KOPT-K1 (cell line): ENCODE measurements around the gene FCN3.

ENCODE experiments used
- H3K27ac ChIP-seq: fragments of 200-600 bp; sonication (generic); 2 replicates; pipeline ENCODE4 v1.5.1; 2016; ENCODE audit warnings: antibody characterized with exemption, mild to moderate bottlenecking, low read depth, low read length; ENCODE audit not compliant: poor library complexity, severe bottlenecking
- H3K36me3 ChIP-seq: fragments of 200-600 bp; sonication (generic); 2 replicates; pipeline ENCODE4 v1.5.1; 2017; ENCODE audit warnings: antibody characterized with exemption, mild to moderate bottlenecking, low read length, moderate library complexity; ENCODE audit not compliant: insufficient read depth
- H3K9me3 ChIP-seq: fragments of 200-600 bp; sonication (generic); 2 replicates; pipeline ENCODE4 v1.5.1; 2017; ENCODE audit warnings: antibody characterized with exemption, low read length, mild to moderate bottlenecking; ENCODE audit not compliant: insufficient read depth, poor library complexity, severe bottlenecking

Gene FCN3

DNA sequence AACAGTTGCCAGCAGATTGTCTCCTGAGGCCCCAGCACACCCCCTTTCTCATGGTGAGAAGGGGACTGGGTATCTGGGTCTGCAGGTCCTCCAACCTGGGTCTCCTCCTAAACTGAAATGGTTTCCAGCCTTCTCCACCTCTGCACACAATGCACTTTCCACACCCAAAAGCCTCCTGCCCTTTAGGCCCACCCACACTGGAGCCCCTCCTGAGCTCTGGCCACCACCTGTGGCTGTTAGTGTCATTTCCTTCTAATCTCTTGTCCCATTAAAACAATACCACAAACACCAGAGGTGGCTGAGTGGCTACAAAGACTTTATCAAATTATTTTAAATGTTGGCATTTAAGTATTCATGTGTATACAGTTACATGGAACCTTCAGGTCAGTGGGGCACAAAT is 29.3 kb upstream of the FCN3 start:
- H3K9me3 ChIP-seq = no peaks in the 10 kb centered on the region
- H3K36me3 ChIP-seq = peaks cover 55% of the 10 kb centered on the region
- no peak overlapping the region for H3K27ac ChIP-seq

DNA sequence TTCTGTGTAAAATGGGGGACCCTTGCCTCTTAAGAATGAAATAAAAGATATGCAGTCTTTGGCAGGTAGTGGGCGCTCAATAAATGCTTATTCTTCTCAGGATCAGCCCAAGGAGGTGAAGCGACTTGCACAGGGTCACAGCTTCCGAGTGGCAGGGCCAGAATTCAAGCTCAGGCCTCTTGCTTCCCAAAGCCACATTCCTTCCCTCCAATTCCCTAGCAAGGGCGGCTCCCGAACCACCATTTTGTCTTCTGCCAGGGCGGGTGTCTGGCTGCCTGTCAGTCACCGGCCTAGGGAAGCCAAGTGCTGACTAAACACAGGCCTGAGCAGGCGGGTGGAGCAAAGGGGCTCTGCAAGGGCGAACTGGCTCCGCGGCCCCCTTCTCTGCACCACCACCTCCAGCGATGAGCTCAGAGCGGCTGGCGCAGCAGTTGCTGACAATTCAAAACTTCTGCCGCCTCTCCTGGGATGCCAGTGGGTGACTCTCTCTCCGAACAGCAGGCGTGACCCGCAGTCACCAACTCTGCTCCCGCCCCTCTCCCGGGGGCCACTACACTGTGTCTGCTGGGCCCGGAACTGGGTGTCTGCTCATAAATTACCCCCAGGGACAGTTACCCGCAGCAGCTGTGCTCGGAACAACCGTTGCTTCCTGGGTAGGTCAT is 28.6 kb upstream of the FCN3 start:
- peaks cover 47% of the 10 kb centered on the region for H3K36me3 ChIP-seq
- H3K9me3 ChIP-seq = no peaks in the 10 kb centered on the region
- no peak overlapping the region for H3K27ac ChIP-seq

DNA sequence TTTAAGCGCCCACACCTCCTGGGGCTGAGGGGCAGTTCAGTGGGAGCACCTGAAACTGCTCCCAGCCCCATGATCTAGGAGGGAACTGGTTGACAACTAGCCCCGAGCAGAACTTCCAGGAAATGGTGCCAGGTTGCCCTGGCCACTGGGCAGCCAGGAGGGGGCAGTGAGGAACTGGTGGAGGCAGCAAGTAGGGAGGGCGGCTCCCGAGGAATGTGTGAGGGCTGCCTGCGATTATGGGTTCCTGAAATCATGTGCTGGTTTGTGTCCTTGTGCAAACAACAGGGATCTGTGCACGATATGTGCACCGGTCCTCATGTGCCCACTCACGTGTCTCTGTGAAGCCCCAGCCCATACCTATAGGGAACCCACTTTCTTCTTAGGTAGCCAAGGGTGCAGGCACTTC is 27.7 kb upstream of the FCN3 start:
- H3K9me3 ChIP-seq = no peaks in the 10 kb centered on the region
- H3K36me3 ChIP-seq = peaks cover 39% of the 10 kb centered on the region
- H3K27ac ChIP-seq = no peak overlapping the region

DNA sequence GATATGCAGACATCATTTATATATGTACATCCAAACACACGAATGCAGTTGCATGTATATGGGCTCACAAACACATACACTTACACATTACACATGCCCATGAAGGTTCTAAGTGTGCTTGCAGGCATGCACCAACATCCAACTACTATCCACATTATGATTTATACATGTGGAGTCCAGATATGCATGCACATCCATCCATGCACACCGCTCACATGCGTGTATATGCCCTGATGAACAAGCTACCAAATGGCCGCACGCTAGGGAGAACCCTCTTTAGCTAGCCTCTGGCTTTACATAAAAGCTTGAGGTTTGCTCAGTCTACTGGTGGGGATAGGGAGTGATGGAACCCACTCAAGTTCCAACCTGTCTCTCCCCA is 26.3 kb upstream of the FCN3 start:
- no peak overlapping the region for H3K27ac ChIP-seq
- peaks cover 25% of the 10 kb centered on the region for H3K36me3 ChIP-seq

DNA sequence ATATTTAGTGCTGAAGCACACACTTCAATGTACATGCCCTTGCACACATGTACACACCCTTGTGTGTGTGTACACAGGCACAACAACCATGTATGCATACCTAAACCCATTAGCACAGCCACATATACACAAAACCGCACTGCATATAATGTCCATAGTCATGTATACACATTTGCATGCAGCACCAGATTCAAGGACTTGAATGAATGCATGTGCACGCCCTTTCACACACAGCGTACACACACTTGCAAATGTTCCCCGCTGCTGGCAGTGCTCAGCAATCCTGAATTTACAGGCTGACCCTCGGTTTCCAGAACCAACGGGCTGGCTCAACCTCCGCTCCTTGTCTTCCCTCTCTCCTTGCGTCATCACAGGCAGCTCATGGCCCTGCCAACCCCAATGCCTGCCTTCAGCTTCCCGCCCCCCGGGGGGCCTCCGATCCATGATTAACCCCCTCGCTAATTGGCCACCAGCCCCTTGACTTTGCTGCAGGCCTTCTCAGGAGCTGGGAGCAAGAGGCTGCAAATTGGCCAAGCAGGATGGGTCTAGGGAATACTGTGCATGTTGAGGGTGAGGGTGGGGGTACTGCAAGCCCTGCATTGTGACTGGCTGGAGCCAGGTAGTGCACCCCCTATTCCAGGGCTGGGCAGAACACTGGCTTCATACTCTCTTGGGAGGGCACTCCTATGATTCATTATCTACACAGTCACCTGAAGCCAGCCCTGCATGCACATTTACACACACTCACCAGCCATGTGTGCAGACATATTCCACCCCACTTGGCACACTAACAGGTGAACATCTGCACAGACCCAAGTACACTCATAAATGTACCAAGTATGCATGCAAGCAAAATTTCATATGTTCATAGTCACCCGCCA is 25.7 kb upstream of the FCN3 start:
- peaks cover 22% of the 10 kb centered on the region for H3K36me3 ChIP-seq
- H3K9me3 ChIP-seq = no peaks in the 10 kb centered on the region
- no peak overlapping the region for H3K27ac ChIP-seq

More for the DNA sequence above, 26.3 kb upstream of the FCN3 start:
- no peaks in the 10 kb centered on the region for H3K9me3 ChIP-seq

DNA sequence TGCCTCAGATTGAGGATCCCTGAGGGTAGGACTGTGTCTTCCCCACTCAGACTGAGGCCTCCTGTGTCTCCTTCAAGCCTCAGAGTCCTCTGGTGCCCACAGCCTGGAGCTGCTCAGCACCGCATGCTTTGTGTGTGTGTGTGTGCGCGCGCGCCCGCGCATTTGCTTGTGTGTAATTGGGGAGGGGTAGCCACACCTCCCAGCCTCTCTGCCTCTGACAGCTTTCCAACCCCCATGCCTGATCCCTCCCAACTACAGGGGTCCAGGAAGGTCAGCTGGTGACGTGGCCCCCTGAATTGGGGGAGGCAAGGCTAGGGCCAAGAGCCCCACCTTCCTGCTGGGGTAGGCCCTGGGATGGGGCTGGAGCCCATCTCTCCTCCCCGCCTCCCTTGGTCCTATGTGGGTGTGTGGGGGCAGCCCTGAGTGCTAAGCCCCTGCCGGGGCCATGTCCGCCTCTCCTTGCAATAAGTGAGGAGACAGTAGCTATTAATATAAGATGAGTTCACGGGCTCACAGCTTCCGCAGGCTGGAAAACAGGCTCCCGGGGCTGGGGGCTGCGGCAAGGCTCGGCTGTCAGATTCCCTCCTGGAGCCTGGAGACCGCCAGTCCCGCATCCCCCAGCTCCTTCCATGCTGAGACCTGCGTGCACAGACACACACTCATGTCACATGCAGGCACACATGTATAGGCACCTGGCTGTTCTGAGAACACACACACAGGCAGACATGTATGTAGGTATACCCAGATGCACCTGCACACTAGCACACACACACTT is 24.8 kb upstream of the FCN3 start:
- H3K9me3 ChIP-seq = no peaks in the 10 kb centered on the region
- no peak overlapping the region for H3K27ac ChIP-seq
- peaks cover 13% of the 10 kb centered on the region for H3K36me3 ChIP-seq

DNA sequence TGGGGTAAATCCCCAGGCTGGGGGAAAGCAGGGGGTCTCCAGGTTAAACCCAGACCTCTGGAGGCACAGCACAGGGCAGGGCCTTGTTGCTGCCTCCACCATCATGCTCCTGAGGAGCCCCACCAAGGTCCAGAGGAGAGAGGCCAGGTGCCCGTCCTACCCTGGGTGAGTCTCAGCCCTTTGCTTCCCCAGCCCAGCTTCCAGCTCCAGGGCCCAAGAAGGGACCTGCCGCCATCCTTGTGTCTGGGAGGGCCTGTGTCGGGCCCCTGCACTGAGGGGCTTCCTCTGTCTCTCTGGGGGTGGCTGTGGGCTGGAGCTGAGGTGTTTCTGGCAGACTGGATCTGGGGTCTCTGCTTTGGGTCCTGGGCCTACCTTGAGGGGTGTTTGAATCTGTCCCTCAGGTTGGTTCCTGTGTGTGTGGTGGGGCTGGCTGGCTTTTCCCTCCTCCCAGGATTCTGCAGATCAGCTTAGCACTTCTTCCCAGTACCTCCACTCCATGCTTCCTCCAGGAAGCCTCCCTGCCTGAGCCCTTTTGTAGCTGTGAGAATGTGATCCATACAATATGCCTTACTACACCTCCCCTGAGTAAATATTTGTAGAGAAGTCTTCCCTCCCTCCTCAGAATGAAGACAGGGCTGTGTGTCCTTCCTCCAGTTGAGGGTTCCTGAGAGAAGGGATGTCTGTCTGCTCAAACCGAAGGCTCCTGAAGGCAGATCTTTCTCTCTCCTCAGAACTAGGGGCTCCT is 24.0 kb upstream of the FCN3 start:
- peaks cover 5% of the 10 kb centered on the region; the same call in 1 of the 2 replicates for H3K36me3 ChIP-seq
- H3K27ac ChIP-seq = no peak overlapping the region
- no peaks in the 10 kb centered on the region for H3K9me3 ChIP-seq

DNA sequence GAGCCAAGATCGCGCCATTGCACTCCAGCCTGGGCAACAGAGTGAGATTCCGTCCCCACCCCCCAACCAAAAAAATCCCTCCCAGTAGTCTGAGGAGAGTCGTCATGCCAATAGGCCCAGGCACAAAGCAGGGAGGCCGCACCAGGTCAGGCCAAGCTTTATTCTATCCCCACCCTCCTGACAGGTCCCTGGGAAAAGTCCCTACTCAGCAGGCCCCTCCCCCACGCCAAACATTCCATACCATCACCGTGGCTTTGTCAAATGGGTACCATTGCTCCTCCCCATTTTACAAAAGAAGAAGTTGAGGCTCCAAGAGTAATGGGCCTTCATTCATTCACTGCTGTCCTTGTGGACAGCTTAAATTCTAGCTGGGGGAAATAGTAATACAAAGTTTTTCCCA is 23.1 kb upstream of the FCN3 start:
- no peak overlapping the region for H3K27ac ChIP-seq
- H3K36me3 ChIP-seq = peaks cover 4% of the 10 kb centered on the region; the same call in 1 of the 2 replicates
- H3K9me3 ChIP-seq = no peaks in the 10 kb centered on the region

DNA sequence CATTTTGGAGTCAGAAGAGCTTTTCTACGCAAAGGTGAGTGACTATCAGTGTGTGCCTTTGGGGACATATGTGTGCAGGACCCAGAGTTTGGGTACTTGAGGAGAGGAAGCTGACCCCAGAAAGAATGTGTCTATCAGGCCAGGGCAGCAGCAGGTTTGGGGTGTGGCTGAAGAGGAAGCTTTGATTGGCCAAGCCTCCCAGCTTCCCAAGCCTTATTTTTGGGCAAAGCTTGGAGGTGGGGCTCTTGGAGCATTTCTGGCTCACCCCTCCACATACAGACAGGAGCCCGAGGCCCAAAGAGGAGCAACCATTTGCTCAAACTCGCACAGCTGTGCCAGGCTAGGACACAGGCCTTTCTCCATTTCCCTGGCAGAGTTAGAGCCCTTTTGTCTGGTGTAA is 22.5 kb upstream of the FCN3 start:
- Histone ChIP-seq H3K27ac (no peak overlapping the region), H3K36me3 (no peaks in the 10 kb centered on the region), H3K9me3 (no peaks in the 10 kb centered on the region)

DNA sequence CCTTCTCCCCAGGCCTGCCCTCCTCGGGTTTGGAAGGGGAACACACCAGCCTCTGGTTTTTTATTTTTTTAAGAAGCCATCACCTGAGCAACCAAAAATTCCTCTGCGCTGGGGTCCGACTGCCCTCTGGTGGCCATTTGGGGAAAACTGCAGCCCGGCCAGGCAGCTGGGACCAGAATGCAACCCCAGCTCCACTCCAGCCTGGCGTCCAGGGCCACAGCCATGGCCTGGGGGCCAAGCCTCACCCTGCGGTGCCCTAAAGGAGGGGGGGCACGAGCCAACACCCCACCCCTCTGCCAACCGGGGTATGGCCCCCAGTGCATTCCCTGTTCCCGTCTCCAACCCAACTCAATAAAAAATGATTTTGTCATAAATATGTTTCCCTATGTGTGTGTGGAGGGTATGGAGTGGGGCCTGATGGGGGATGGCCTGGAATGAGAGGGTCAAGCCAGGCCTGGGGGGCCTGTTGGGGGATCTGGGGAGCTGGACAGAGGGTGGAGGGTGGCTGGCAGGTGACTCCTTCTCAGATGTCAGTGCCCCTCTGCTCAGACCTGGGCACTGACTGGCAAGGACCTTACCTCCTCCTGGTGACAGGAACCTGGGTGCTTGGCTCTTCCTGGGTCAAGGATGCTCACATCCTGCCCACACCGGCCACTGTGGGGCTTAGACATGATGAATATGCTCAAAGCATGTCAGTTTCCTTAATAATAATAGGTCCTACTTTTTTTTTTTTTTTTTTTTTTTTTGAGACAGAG is 21.0 kb upstream of the FCN3 start:
- Histone ChIP-seq H3K27ac (no peak overlapping the region), H3K36me3 (no peaks in the 10 kb centered on the region), H3K9me3 (no peaks in the 10 kb centered on the region)

DNA sequence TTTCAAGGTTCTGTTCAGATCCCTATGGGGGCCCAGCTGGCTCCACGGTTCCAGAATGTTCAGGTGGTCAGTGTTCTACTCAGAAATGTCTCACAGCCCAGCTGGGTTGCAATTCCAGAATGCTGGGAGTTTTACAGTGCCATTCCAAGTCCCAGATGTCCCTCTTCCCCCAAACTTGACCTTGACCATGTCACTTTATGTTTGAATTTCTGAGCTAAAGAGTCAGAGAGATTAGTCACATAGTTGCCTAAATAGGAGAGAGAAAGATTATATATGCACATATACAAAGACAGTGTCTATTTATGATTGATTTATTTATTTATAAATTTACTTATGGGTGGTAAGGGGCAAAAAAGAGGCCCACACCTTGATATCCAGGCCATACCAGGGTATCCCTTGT is 20.3 kb upstream of the FCN3 start:
- Histone ChIP-seq H3K36me3 (no peaks in the 10 kb centered on the region), H3K9me3 (no peaks in the 10 kb centered on the region), H3K27ac (no peak overlapping the region)

DNA sequence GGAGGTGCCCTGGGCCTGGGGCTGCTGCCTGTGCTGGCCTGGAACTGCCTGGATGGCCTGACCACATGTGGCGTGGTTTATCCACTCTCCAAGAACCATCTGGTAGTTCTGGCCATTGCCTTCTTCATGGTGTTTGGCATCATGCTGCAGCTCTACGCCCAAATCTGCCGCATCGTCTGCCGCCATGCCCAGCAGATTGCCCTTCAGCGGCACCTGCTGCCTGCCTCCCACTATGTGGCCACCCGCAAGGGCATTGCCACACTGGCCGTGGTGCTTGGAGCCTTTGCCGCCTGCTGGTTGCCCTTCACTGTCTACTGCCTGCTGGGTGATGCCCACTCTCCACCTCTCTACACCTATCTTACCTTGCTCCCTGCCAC is 19.6 kb upstream of the FCN3 start:
- Histone ChIP-seq H3K36me3 (no peaks in the 10 kb centered on the region), H3K27ac (no peak overlapping the region), H3K9me3 (no peaks in the 10 kb centered on the region)

DNA sequence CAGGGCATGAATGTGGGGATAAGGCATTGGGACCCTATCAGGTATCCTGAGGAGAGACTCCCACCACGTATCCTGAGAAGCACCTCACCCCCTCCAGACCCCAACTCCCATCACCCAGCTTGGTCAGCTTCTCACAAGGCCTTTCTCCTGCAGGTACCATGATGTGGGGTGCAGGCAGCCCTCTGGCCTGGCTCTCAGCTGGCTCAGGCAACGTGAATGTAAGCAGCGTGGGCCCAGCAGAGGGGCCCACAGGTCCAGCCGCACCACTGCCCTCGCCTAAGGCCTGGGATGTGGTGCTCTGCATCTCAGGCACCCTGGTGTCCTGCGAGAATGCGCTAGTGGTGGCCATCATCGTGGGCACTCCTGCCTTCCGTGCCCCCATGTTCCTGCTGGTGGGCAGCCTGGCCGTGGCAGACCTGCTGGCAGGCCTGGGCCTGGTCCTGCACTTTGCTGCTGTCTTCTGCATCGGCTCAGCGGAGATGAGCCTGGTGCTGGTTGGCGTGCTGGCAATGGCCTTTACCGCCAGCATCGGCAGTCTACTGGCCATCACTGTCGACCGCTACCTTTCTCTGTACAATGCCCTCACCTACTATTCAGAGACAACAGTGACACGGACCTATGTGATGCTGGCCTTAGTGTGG is 19.1 kb upstream of the FCN3 start:
- Histone ChIP-seq H3K9me3 (no peaks in the 10 kb centered on the region), H3K36me3 (no peaks in the 10 kb centered on the region), H3K27ac (no peak overlapping the region)
